NCI-H524 (cell line): Measurements from ENCODE around the gene FAM78A.

Experiments used
- DNase-seq, 2 experiments: peaks; one replicate each; lab custom pipeline; 2025; lab: John Stamatoyannopoulos, UW

FAM78A gene

DNA sequence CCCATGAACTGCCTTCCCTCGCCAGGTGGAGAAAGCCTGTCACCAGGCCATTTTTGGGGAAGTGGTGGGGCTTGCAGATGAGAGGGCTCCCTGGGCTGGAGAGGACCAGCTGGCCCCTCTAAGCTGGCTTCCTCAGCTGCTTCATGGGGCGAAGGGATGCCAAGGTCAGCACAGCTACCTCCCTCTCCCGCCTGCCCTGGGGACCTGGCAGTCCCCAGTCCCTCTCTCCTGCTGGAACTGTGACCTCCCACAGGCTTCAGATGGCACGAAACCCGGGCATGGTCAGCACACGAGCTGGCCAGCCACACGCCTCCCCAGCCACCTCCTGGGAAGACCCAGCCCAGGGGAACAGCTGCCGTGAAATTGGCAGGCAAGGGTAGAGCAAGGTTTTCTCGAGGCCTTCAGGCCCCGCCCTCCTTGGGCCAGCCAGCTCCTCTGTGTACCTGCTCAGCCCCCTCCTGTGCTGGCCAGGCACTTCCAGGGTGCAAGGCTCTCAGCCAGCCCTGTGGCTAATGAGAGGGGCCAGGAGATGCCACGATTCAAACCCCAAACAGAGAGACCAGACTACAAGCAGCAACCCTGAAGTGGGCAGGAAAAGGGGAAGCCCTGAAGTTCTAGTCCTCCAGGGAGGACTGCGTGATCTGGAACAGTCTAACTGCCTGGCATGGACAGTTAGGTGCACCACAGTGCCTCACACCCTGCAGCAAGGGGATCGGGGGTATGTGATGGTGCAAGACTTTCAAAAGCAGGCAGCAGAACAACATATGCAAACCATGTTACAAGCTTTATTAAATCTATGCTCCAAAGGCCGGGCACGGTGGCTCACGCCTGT lies 26.1 kb upstream of the FAM78A start:
- peak; percentile 46 to 69 for DNase-seq

DNA sequence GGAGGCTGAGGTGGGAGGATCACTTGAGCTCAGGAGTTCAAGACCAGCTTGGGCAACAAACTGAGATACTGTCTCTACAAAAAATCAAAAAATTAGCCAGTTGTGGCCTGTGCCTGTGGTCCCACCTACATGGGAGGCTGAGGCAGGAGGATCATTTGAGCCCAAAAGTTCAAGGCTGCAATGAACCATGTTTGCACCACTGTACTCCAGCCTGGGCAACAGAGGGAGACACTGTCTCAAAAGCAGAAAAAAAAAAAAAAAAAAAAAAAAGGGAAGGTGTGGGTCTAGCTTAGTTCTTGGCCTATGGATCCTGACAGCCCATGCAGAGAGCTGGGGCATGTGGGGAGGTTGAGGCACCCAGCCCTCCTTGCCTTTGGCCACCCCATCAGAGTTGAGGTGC lies 24.1 kb upstream of the FAM78A start:
- DNase-seq = no peak

DNA sequence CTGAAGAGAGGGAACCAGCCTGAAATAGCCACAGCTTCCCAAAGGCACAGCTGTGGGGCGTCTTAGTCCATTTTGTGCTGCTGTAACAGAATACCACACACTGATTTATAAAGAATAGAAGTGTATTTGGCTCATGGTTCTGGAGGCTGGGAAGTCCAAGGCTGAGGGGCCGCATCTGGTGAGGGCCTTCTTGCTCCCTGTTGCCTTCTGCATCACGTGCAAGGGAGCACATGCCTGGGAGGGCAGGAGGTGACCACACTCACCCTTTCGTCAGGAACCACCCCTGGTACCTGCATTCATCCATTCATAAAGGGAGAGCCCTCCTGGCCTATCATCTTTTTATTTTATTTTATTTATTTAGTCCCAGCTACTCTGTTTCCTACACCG lies 23.6 kb upstream of the FAM78A start:
- no peak for DNase-seq

DNA sequence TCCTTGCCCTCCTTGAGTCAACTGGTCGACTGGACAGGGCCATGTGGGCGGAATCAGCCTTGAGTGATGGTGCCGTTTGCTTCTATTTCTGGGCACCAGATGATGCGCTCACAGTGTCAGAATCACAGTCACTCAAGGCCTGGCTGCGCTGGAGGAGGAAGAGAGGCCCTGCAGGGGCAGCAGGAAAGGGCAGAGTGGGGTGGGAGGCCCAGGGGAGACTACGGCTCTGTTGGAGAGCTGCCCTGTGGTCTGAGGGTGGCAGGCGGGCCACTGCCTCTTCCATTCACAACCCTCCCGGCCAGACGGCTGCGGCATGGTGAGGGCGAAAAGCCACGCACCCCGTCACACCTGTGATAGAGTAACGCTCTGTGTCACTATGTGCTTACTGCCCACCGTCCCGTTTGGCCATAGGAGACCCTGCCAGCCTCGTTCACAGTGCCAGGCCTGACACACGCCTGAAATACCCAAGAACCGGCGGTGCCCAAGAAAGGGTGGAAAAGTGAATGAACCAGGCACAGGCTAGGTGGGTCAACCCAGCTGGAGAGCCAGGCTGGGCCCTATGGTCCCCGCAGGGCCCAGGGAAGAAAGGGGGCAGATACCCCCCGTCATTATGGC lies 23.1 kb upstream of the FAM78A start:
- no peak for DNase-seq

DNA sequence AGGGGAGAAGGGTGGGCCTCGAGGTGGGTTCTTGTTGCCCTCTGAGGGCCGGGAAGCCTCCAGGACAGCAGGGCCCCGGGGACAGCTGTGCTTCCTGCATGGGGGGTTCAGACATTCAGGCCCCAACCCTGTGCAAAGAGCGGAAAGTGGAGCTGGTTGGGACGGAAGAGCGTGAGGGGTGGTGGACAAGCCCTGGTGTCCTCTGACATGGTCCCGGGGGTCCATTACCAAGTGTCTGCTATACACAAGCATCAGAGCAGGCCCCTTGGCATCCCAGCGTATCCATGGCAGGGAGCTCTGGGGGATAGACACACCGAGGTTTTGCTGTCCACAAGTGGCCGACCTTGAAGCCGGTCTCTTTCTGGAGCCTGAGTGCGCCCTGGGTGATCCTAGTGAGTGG lies 22.5 kb upstream of the FAM78A start:
- DNase-seq = no peak

DNA sequence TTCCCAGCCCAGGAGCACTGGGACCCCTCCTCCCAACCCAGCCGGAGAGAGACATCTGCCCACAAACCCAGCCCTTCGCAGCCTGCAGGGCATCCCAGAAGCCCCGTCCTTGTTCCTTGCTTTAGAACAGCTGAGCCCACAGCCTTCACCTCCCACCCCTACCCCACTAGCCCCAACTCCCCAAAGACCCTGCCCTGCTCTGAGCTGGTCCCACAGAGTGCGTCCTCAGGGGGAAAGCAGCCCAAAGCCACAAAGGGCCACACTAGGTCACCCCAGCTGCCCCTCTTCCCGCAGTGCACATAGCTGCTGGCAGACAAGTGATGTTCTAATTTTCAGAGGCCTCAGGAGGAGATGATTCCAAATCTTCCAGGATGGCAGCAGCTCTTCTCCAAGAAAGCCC lies 22.0 kb upstream of the FAM78A start:
- DNase-seq = no peak

DNA sequence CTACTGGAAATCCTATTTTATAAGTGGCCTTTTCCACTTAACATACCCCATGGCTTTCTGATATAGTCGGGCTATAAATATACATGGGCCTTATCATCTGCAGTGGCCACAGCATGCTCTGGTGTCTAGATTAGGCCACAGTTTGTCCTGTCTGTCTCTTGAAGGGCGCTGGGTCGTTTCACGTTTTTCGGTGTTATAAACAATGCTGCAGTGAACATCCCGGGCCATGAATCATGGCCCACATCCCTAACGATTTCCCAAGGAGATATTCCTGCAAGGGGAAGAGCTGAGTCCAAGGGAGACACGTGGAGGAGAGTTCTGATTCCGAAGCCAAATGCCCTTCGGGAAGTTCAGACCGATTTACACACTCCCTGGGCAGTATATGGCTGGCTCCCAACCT lies 21.6 kb upstream of the FAM78A start:
- no peak for DNase-seq

DNA sequence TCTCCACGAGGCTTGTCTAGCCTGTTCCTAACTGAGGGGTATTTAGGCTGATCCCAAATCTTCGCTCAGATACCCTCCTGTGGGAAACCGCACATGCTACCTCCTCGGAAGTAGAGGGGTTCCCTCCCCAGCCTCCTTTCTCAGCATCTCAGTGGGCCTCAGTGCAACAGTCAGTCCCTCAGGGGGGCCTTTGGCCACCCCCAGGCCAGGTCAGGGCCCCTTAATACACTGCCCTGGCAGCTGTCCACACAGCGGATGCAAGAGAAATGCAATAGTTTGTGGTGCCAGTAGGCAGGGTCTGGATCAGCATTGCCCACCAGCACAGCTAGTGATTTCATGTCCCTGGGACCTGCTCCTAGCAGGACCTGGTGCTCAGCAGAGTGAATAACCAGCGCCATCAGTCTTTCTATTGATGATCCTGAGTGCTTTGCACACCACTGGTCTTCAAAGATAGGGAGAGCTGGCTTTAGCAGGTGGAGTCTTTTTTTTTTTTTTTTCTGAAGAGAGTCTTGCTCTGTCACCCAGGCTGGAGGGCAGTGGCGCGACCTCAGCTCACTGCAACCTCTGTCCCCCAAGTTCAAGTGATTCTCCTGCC lies 20.7 kb upstream of the FAM78A start:
- DNase-seq = no peak

DNA sequence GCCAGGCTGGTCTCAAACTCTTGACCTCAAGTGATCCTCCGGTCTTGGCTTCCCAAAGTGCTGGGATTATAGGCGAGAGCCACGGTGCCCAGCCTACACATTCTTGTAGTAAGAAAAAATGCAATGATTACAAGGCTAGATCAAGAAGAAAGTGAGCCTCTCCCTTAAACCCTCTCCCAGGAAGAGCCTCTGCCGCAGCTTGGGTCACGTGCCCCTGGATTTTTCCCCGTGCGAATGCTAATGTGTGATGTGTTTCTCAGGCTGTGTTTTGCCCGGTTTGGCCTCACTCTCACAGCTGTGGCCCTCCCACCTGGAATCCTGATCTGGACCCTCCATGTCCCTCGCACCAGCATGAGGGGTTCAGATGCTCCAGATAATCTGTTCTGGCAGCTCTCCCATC lies 20.1 kb upstream of the FAM78A start:
- DNase-seq = peak; percentile 65 to 85

DNA sequence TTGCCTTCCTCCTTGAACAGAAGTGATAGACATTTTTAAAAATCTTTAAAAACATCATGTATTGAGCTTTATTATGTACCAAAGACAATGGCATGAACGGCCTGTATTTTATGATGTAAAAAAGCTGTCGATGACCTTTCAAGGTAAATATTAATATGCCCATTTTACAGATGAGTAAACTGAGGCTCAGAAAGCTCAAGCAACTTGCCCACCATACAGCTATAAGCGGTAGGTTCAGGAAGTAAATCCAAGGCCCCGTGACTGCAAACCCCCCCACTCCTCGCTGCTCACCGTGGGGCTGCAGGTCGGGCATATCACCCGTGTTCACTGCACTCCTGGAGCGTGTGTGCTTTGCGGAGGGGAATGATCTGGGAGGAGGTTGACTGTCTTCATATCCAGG lies 16.6 kb upstream of the FAM78A start:
- no peak for DNase-seq

DNA sequence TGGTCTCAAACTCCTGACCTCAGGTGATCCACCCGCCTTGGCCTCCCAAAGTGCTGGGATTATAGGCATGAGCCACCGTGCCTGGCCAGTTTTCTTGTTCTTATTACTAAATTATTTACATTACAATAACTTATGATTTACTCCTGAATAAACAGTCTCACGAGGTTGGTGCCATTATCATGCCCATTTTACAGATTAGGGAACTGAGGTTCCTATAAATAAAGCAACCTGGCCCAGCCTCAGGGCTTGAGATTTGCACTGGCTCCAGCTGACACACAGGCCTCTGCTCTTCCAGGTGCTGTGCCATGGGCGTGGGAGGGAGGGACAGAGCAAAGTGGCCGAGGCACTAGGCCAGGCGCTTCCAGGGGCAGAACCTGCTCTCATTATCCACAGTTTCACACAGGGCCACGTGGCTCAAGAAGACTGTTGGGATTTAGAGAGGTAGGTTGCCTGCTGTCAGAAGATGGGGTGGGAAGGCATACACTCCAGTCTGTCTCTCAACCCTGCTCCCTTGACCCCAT lies 15.5 kb upstream of the FAM78A start:
- no peak for DNase-seq

DNA sequence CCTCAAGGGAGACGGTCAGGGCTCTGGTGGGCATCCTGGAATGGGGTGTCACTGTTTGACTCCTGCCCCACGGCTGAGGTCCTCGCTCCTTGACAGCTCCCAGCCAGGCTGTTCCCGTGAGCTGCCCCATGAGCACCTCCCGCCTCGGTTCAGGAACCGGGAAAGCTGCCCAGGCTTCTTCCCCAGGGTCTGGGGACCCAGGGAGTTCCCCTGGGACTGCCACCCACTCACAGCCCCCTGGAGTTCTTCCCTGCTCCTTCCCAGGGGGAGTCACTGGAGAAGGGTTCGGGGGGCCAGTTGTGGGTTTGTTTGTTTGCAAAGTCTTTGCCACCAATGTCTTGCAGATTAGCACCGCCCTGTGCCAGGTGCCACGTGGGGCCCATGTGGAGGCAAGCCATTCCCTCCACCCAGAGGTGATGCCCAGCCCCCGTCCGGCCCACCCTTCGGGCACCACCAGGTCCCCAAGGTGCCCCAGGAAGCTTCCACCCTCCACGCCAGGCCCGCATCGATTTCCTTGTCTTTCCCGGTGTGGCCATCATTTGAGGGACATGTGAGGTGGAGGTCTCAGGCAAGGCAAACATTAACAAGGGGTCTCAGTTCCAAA lies 14.6 kb upstream of the FAM78A start:
- DNase-seq = no peak

DNA sequence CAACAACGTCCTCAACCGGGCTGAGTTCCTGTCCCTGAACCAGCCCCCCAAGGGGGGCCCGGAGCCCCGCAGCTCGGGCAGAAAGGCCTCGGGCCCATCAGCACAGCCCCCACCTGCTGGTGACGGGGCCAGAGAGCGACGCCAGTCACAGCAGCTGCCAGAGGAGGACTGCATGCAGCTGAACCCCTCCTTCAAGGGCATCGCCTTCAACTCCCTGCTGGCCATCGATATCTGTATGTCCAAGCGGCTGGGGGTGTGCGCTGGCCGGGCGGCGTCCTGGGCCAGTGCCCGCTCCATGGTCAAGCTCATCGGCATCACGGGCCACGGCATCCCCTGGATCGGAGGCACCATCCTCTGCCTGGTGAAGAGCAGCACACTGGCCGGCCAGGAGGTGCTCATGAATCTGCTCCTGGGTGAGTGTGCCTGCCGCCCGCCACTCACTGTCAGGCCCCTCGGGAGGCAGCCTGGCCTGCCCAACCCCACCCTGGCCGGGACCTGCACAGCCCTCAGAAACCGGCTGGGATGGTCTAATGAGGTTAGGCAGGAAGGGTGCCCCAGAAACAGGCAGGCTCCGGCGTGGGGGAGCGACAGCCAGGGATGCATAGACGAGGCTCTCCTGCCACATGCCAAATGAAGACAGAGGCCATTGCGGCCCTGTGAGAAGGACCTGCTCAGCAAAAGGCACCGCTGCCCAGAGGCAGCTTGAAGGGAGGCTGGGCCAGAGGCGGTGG lies 13.9 kb upstream of the FAM78A start:
- DNase-seq = peak in 1 of 2 experiments; percentile 50

DNA sequence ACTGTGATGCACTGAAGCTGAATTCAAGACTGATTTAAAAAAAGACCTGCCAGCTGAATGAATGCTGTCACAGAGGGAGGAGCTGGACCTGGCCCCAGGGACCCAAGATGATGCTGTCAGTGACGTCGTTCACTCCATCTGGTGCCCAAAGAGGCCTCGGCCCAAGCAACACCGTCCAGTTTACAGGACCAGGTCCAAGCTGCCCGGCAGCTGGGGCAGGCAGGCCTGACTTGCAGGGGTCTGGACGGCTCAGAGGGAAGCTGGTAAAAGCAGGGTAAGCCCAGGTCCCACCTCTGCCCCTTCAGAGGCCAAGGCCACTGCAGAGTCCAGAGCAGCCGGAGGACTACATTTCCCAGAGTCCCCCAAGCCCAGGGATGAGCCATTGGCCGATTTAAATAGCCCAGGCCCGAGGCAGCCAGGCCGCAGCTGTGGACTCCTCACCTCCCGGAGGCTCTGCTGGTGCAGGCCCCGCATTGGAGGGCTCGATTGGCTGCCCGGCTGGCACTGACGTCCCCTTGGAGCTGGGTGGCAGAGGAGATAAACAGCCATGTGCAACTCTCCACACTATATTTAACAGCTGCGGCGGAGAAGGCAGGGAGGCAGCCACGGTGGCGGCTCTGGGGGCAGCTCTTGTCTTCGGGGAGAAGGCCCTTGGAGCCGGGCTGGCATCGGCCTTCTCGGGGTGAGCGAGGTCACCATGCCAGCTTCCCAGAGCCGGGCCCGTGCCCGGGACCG lies 13.2 kb upstream of the FAM78A start, which contains the start of gene PLPP7:
Gene PLPP7 (plus strand): TSS at position 423 of the 735 bp plus-strand sequence. CDS start 275 bp downstream, at position 698.
- peak; percentile 83 to 88 for DNase-seq

DNA sequence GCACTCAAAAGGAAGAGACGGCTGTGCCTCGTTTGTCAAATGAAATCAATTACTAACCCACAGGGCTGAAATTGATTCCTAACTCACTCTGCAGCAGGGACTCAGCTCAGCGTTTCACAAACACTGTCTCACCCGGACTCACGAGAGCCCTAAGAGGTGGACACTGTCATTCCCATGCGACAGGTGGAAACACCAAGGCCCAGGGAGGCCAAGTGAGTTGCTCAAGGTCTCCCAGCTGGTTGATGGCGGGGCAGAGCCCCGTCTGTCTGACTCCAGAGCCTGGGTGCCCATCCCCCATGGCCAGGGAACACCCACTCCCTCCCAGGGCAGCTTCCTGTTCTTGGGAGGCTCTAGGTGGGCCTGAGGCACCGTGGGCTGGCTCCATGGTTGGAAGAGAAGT lies 11.9 kb upstream of the FAM78A start:
- DNase-seq = no peak

DNA sequence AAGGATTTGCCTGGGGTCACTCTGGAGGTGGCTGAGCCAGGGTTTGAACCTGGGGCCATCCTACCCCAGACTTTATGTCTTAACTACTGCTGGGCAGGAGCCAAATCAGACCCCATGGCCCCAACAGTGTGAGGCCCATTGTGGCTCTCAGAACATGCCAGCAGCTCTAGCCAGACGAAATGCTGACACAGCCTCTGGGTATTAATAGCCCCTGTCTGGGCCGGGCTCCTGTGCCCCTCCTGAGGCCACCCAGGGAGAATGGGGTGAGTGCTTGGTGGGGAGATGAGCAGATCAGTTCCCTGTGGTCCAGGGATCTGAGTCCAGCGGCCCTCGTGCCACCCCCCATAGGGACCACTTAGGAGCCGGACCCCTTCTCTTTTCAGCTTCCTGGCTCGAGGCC lies 11.0 kb upstream of the FAM78A start:
- no peak for DNase-seq

DNA sequence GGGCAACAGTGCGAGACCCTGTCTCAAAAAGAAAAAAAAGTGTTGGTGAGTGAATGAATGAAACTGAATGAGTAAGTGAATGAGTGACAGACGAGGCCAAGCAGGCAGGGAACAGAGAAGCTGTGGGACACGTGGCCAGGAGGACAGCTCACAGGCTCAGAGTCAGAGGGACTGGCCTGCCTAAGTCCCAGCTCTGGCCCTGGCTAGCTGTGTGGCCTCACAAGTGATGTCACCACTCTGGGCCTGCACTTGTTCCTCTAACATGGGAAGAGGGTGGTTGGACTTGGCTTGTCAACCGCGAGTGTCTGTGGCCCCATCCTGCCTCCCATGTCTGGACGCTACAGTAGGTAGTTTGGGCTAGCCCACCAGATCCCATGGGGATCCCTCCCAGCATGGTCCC lies 8.5 kb upstream of the FAM78A start:
- no peak for DNase-seq

DNA sequence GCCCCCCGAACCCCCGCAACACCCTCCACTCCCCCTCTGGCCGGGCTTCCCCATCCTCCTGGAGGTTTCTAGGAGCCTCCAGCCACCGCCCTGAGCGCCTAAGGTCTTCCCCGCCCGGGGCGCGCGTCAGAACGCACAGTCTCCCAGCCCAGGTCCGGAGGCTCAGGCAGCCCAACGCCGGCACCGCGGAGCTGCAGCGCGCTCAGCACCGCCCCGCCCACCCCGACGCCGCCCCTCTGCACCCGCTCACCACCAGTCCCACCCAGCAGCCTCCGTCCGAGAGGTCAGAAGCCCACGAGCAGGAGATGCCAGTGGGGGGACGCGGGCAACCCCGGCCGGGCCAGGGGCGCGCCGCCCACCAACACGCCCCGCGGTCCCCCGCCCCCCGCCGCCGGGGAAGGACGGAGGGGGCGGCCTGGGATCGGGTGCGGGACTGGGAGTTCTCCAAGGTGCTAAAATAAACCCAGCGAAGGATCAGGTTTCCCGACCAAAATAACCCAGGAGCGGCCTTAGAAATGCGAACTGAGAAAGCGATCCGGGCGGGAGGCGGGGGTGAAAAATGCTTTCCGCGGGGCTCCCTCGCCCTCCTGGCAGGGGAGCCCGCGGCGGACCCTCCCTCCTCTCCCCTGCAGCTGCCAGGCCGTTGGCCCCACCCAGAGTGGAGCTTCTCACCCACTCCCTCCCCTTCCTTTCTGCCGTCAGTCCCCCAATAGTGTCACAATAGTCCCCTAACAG lies 6.5 kb upstream of the FAM78A start:
- peak in 1 of 2 experiments; percentile 32 for DNase-seq

DNA sequence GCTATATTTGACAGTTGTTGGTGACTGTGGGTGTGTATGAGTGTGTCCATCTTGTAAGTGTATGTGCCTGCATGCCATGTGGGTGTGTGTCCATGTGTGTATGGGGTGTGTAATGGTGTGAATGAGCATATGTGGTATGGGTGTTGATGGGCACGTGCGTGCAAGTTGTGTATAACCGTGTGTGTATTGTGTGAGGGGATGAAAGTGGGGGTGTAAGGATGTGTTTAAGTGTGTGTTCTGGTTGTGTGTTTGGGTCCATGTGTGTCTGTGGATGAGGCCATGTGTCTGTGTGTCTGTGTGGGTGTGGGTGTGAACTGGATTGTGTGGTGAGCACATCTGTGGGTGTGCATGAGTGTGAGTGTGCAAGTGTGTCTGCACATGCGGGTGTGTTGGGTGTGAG lies 5.9 kb upstream of the FAM78A start:
- DNase-seq = no peak
